ENCODE results near the gene SLC2A5.

The SLC2A5 gene

DNA sequence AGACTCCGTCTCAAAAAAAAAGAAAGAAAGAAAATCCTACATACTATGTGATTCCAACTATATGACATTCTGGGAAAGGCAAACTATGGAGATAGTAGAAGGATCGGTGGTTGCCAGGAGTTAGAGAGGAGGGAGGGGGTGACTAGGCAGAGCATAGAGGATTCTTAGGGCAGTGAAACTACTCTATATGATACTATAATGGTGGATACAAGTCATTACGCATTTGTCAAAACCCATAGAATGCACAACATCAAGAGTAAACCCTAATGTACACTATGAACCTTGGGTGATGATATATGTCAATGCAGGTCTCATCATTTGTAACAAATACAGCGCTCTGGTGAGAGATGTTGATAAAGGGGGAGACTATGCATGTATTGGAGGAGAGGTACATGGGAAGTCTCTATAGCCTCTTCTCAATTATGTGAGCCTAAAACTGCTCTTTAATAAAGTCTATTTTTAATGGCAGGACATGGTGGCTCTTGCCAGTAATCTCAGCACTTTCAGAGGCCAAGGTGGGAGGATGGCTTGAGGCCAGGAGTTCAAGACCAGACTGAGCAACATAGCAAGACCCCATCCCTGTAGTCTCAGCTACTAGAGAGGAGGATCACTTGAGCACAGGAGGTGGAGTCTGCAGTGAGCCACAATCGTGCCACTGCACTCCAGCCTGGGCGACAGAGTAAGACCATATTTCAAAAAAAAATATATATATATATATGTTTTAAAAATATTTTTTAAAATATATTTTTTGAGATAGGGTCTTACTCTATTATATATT lies 17.0 kb downstream of the SLC2A5 start:
- no peaks in the 10 kb centered on the region for H3K9me3 ChIP-seq (ENCODE audit: control insufficient read depth, insufficient read depth, low read length)

DNA sequence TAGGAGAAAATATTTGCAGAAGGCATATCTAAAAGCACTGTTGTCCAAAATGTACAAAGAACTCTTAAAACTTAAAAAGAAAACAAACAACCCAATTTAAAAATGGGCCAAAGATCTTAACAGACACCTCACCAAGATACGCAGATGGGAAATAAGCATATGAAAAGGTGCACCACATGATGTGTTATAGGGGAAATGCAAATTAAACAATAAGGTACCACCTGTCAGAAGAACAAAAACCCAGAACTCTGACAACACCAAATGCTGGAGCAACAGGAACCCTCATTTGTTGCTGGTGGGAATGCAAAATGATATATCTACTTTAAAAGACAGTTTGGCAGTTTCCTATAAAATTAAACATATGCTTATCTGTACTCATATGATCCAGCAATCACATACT lies 18.1 kb downstream of the SLC2A5 start:
- no peak overlapping the region for H3K4me2 ChIP-seq (ENCODE audit: low read length)
- H3K79me2 ChIP-seq (ENCODE audit: control insufficient read depth, low read length), result peaks cover 78% of the 10 kb centered on the region
- H3K27ac ChIP-seq (ENCODE audit: low read depth, low read length), result no peak overlapping the region
- H3K9me2 ChIP-seq (replicated peaks; ENCODE audit: control insufficient read depth, low read length), result no peaks in the 10 kb centered on the region
- H3F3A ChIP-seq (ENCODE audit: control insufficient read depth, insufficient read depth), result peaks cover 26% of the 10 kb centered on the region
- no peaks in the 10 kb centered on the region for H3K27me3 ChIP-seq (ENCODE audit: control insufficient read depth, low read length)
- H3K36me3 ChIP-seq (ENCODE audit: control insufficient read depth, low read length), result peaks cover 88% of the 10 kb centered on the region
- peaks cover 18% of the 10 kb centered on the region; the same call in 1 of the 2 replicates for H4K20me1 ChIP-seq (ENCODE audit: control insufficient read depth, insufficient read depth, low read depth, low read length)
- H3K4me3 ChIP-seq (ENCODE audit: low read length), result no peak overlapping the region
- H3K4me1 ChIP-seq (ENCODE audit: control insufficient read depth, low read length), result peaks cover 46% of the 10 kb centered on the region
- TF ChIP-seq EZH2phosphoT487 (IDR thresholded peaks at IDR 0.05; ENCODE audit: borderline replicate concordance, low read length), result no peak
- TF ChIP-seq, protein P1, sequence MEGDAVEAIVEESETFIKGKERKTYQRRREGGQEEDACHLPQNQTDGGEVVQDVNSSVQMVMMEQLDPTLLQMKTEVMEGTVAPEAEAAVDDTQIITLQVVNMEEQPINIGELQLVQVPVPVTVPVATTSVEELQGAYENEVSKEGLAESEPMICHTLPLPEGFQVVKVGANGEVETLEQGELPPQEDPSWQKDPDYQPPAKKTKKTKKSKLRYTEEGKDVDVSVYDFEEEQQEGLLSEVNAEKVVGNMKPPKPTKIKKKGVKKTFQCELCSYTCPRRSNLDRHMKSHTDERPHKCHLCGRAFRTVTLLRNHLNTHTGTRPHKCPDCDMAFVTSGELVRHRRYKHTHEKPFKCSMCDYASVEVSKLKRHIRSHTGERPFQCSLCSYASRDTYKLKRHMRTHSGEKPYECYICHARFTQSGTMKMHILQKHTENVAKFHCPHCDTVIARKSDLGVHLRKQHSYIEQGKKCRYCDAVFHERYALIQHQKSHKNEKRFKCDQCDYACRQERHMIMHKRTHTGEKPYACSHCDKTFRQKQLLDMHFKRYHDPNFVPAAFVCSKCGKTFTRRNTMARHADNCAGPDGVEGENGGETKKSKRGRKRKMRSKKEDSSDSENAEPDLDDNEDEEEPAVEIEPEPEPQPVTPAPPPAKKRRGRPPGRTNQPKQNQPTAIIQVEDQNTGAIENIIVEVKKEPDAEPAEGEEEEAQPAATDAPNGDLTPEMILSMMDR (IDR thresholded peaks at IDR 0.05; ENCODE audit: low read depth, low read length, poor library complexity, severe bottlenecking), result no peak
- H3K9me3 ChIP-seq (ENCODE audit: control insufficient read depth, insufficient read depth, low read length), result no peaks in the 10 kb centered on the region

More for the DNA sequence above, 17.0 kb downstream of the SLC2A5 start:
- Histone ChIP-seq H3K27ac (ENCODE audit: low read depth, low read length) (no peak overlapping the region), H3K27me3 (ENCODE audit: control insufficient read depth, low read length) (no peaks in the 10 kb centered on the region), H3F3A (ENCODE audit: control insufficient read depth, insufficient read depth) (peaks cover 28% of the 10 kb centered on the region), H3K9me2 (replicated peaks; ENCODE audit: control insufficient read depth, low read length) (no peaks in the 10 kb centered on the region), H3K4me1 (ENCODE audit: control insufficient read depth, low read length) (peaks cover 37% of the 10 kb centered on the region), H3K79me2 (ENCODE audit: control insufficient read depth, low read length) (peaks cover 81% of the 10 kb centered on the region), H4K20me1 (ENCODE audit: control insufficient read depth, insufficient read depth, low read depth, low read length) (peaks cover 19% of the 10 kb centered on the region; the same call in 1 of the 2 replicates), H3K36me3 (ENCODE audit: control insufficient read depth, low read length) (peaks cover 88% of the 10 kb centered on the region), H3K4me2 (ENCODE audit: low read length) (no peak overlapping the region), H3K4me3 (ENCODE audit: low read length) (no peak overlapping the region)
- TF ChIP-seq, protein P1 (IDR thresholded peaks at IDR 0.05; ENCODE audit: low read depth, low read length, poor library complexity, severe bottlenecking), result no peak
- TF ChIP-seq EZH2phosphoT487 (IDR thresholded peaks at IDR 0.05; ENCODE audit: borderline replicate concordance, low read length), result no peak

DNA sequence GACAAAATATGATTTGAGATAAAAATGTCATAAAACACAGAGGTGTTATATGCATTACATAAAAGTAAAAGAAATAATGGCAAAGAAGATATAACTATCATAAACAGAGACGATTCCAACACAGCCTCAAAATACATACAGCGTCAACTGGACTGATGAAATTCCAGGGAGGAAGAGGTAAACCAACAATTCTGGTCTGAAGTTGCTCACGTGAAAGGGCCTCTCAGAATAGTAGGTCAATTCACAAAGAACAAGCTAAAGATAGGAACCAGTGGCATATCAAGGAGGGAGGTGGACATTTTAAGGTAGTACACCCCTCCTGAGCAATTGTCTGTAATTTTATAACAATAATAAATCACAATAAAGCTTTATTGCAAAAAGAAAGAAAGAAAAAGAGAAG lies 18.6 kb downstream of the SLC2A5 start:
- H3K27ac ChIP-seq (ENCODE audit: low read depth, low read length), result no peak overlapping the region
- peaks cover 88% of the 10 kb centered on the region for H3K36me3 ChIP-seq (ENCODE audit: control insufficient read depth, low read length)

More for the DNA sequence above, 18.6 kb downstream of the SLC2A5 start:
- Histone ChIP-seq H3F3A (ENCODE audit: control insufficient read depth, insufficient read depth) (peaks cover 29% of the 10 kb centered on the region), H3K27me3 (ENCODE audit: control insufficient read depth, low read length) (no peaks in the 10 kb centered on the region), H3K79me2 (ENCODE audit: control insufficient read depth, low read length) (peaks cover 77% of the 10 kb centered on the region), H3K9me3 (ENCODE audit: control insufficient read depth, insufficient read depth, low read length) (no peaks in the 10 kb centered on the region), H3K4me2 (ENCODE audit: low read length) (no peak overlapping the region), H3K9me2 (replicated peaks; ENCODE audit: control insufficient read depth, low read length) (no peaks in the 10 kb centered on the region), H3K4me1 (ENCODE audit: control insufficient read depth, low read length) (peaks cover 51% of the 10 kb centered on the region), H4K20me1 (ENCODE audit: control insufficient read depth, insufficient read depth, low read depth, low read length) (peaks cover 18% of the 10 kb centered on the region; the same call in 1 of the 2 replicates), H3K4me3 (ENCODE audit: low read length) (no peak overlapping the region)
- TF ChIP-seq, protein P1 (IDR thresholded peaks at IDR 0.05; ENCODE audit: low read depth, low read length, poor library complexity, severe bottlenecking), result no peak
- no peak for TF ChIP-seq EZH2phosphoT487 (IDR thresholded peaks at IDR 0.05; ENCODE audit: borderline replicate concordance, low read length)

Data from DOHH2 (cell line).